Smooth muscle cell (in vitro differentiated cells): ENCODE measurements around the gene FAM174C. TPM values are rescaled to one million over a fixed set of nuclear protein-coding genes. Genes with fewer than 3 reads are reported as not detected.

Experiments
- DNase-seq: peaks from one replicate; lab custom pipeline; 2025; ENCODE audit not compliant: unreplicated experiment; lab: John Stamatoyannopoulos, UW
- H2AFZ ChIP-seq: fragments of 200-600 bp; sonication (generic); 2 replicates; pipeline ENCODE4 v1.6.0; 2016; ENCODE audit warnings: antibody characterized with exemption, low read depth, mild to moderate bottlenecking
- H3F3A ChIP-seq: fragments of 200-600 bp; sonication (generic); 2 replicates; pipeline ENCODE4 v1.6.0; 2017; ENCODE audit warnings: antibody characterized with exemption, low read depth
- H3K27ac ChIP-seq: fragments of 200-600 bp; sonication (generic); 2 replicates; pipeline ENCODE4 v1.5.1; 2016; ENCODE audit warnings: low read depth, mild to moderate bottlenecking
- H3K27me3 ChIP-seq: fragments of 200-600 bp; sonication (generic); 2 replicates; pipeline ENCODE4 v1.6.1; 2016; ENCODE audit warnings: low read depth, mild to moderate bottlenecking
- H3K36me3 ChIP-seq: fragments of 200-600 bp; sonication (generic); 2 replicates; pipeline ENCODE4 v1.5.1; 2016; ENCODE audit warnings: low read depth
- H3K4me1 ChIP-seq: fragments of 200-600 bp; sonication (generic); 2 replicates; pipeline ENCODE4 v1.5.1; 2016; ENCODE audit warnings: low read depth
- H3K4me2 ChIP-seq: fragments of 200-600 bp; sonication (generic); 2 replicates; pipeline ENCODE4 v1.6.0; 2016; ENCODE audit warnings: mild to moderate bottlenecking
- H3K4me3 ChIP-seq: fragments of 200-600 bp; sonication (generic); 2 replicates; pipeline ENCODE4 v1.5.1; 2016; ENCODE audit warnings: mild to moderate bottlenecking
- H3K79me2 ChIP-seq: fragments of 200-600 bp; sonication (generic); 2 replicates; pipeline ENCODE4 v1.6.0; 2016; ENCODE audit warnings: low read depth, mild to moderate bottlenecking
- H3K9ac ChIP-seq: fragments of 200-600 bp; sonication (generic); 2 replicates; pipeline ENCODE4 v1.6.0; 2016; ENCODE audit warnings: low read depth
- H3K9me3 ChIP-seq: fragments of 200-600 bp; sonication (generic); replicated peaks from 2 replicates; pipeline ENCODE4 v1.5.1; 2016; ENCODE audit warnings: low read depth
- H4K20me1 ChIP-seq: fragments of 200-600 bp; sonication (generic); 2 replicates; pipeline ENCODE4 v1.6.0; 2016; ENCODE audit warnings: low read depth
- CTCF ChIP-seq: fragments of 200-600 bp; sonication (generic); IDR thresholded peaks from 2 replicates; pipeline ENCODE4 v1.5.1; 2017; ENCODE audit warnings: borderline replicate concordance, mild to moderate bottlenecking, antibody characterized with exemption; ENCODE audit not compliant: insufficient read depth, poor library complexity, severe bottlenecking
- WGBS: methylation state at CpG from one replicate; pipeline ENCODE4 v1.1.7; 2016; ENCODE audit warnings: low lambda C conversion rate; 5-methylcytosine and 5-hydroxymethylcytosine counted together
- polyA plus RNA-seq: library from polyadenylated mRNA; unstranded; fragments of >200 nt; fragmentation: Nextera tagmentation; extraction: Ambion mirVana; gene quantifications from 2 replicates; pipeline ENCODE4 v1.2.1, GENCODE V29; 2016
- total RNA-seq: library from RNA; depleted of rRNA; stranded (reverse); fragments of >200 nt; gene quantifications from 2 replicates; pipeline ENCODE4 v1.2.3, GENCODE V29; 2014

FAM174C gene
- total and polyA plus RNA-seq, 2 experiments from 2014 or later = 41.5 to 75.6 TPM

GRCh38 chr19:1237027-1237659 lies 38.2 kb upstream of the FAM174C start:
- Histone ChIP-seq H3K36me3 (no peaks in the 10 kb centered on the region), H3K4me3 (peak overlapping the region; percentile 64), H3K27ac (peak overlapping the region; percentile 47), H3K4me1 (peaks cover 12% of the 10 kb centered on the region), H3F3A (peaks cover 26% of the 10 kb centered on the region), H2AFZ (no peak overlapping the region), H4K20me1 (peaks cover 42% of the 10 kb centered on the region), H3K79me2 (peaks cover 13% of the 10 kb centered on the region), H3K9ac (peak overlapping the region; percentile 76), H3K4me2 (peak overlapping the region; percentile 95), H3K9me3 (no peaks in the 10 kb centered on the region), H3K27me3 (no peaks in the 10 kb centered on the region)
- no peak for DNase-seq
- TF ChIP-seq CTCF = no peak
- 0% methylated on average over 24 of the region's 60 CpGs for WGBS

DNA sequence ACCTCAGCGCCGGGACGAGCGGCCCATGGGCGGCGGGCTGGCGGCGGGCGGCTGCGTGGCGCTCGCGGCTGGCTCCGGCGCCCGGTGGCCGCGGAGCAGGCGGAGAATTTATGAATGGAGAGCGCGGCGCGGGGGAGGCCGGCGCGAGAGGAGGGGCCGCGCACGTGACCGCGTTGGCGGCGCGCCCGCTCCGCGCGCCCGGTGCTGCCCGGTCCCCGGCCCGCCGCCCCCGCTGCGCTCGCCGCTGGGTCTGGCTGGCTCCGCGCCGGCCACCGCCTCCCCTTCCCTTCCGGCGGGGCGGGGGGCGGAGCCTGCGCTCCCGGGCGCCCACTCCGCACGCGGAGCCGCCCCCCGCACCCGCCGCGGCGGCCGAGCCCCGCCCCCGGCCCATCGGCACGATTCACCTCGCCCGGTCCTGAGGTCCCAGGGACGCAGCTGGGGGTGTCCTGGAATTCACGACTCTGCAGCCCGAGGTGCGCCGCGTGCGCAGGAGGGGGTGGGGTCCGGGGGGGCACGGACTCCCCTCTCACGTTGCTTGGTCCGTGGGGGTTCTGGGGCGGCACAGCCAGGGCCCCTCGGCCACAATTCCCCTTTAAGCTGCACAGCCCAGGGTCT lies 37.5 kb upstream of the FAM174C start, which contains the start of gene CBARP:
TSS of gene CBARP (minus strand) at position 252 of the 615 bp plus-strand sequence. CDS start 1,905 bp downstream, outside the sequence.
- Histone ChIP-seq H3K4me3 (peak within 1 kb of the TSS; percentile 64), H3K27me3 (no peaks in the 10 kb centered on the region), H3K4me1 (peaks cover 15% of the 10 kb centered on the region), H3F3A (peaks cover 20% of the 10 kb centered on the region), H3K9ac (peak within 1 kb of the TSS; percentile 76), H3K27ac (peak within 1 kb of the TSS; percentile 88), H4K20me1 (peaks cover 35% of the 10 kb centered on the region), H3K4me2 (peak within 1 kb of the TSS; percentile 95), H2AFZ (no peak within 1 kb of the TSS), H3K9me3 (no peaks in the 10 kb centered on the region), H3K79me2 (peaks cover 20% of the 10 kb centered on the region), H3K36me3 (no peaks in the 10 kb centered on the region)
- no peak for TF ChIP-seq CTCF
- DNase-seq = peak; percentile 22
- under 1% methylated on average over 21 of the region's 87 CpGs for WGBS

DNA sequence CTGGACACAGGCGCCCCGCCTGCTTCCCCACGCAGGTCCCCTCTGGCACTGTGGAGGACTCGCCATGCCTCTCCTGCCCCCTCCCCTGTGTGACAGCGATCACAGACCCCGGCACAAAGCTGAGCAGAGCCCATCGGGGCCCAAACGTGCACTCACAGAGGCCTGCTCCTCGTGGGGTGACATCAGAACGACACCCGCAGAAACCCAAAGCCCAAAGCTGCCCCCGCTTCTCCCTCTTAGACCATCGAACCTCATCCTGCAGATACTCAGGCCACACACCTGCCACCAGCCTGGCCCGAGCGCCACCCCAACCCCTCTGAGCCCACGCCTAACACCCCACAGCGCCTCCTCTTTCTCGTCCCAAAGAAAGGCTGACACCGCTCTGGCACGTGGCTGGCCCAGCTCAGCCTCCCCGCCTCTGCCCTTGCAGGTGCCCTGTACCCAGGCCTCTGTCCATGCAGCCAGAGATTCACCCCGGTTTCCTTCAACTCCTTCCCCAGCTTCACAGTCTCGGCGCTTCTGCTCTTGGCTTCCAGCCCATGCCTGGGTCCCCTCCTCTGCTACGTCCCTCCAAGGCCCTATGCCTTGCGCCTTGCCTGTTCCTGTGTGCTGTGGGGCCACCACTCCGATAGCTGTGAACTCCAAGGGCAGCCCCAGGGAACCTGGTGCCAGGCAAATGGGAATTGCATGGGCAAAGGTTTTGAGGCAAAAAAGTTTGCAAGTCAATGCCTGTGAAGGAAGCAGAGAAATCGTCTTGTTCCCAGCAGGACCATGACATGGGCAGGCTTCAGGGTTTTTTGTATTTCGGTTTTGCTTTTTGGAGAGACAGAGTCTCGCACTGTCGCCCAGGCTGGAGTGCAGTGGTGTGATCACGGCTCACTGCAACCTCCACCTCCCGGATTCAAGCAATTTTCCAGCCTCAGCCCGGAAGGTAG lies 36.7 kb upstream of the FAM174C start:
- Histone ChIP-seq H3K27me3 (no peaks in the 10 kb centered on the region), H2AFZ (no peak overlapping the region), H3K4me1 (peaks cover 15% of the 10 kb centered on the region), H3K4me2 (peak overlapping the region; percentile 82), H3K9me3 (no peaks in the 10 kb centered on the region), H3K4me3 (peak overlapping the region; percentile 40), H3K9ac (no peak overlapping the region), H3K27ac (peak overlapping the region; percentile 88), H3F3A (peaks cover 19% of the 10 kb centered on the region), H3K79me2 (peaks cover 25% of the 10 kb centered on the region), H4K20me1 (peaks cover 29% of the 10 kb centered on the region), H3K36me3 (no peaks in the 10 kb centered on the region)
- 80% methylated on average over 32 of the region's 34 CpGs for WGBS
- no peak for DNase-seq
- no peak for TF ChIP-seq CTCF
